Choroid plexus epithelial cell (primary cell): ENCODE measurements around the gene C16orf92.

Source experiments
- DNase-seq: peaks from one replicate; pipeline ENCODE4 v3.0.0-alpha.2; 2010; ENCODE audit warnings: low read depth
- H3K4me3 ChIP-seq: 2 replicates; pipeline ENCODE4 v1.5.1; 2011; ENCODE audit warnings: low read depth, mild to moderate bottlenecking, control low read depth, low read length, moderate library complexity
- CTCF ChIP-seq: conservative IDR thresholded peaks from 2 replicates; pipeline ENCODE4 v1.5.1; 2011; ENCODE audit warnings: low read depth, mild to moderate bottlenecking, control low read depth, inconsistent platforms, low read length, moderate library complexity

The C16orf92 gene

GRCh38 chr16:30002614-30003346 is 20.2 kb upstream of the C16orf92 start:
- TF ChIP-seq CTCF = no peak
- no peak overlapping the region for H3K4me3 ChIP-seq

GRCh38 chr16:30003670-30004423 is 19.2 kb upstream of the C16orf92 start:
- DNase-seq = no peak
- H3K4me3 ChIP-seq = no peak overlapping the region
- TF ChIP-seq CTCF = no peak

More at GRCh38 chr16:30002614-30003346, 20.2 kb upstream of the C16orf92 start:
- DNase-seq = no peak

- DNase-seq = no peak
- no peak overlapping the region for H3K4me3 ChIP-seq
- TF ChIP-seq CTCF = no peak
Measured at GRCh38 chr16:30004424-30004776, 18.6 kb upstream of the C16orf92 start.

GRCh38 chr16:30004811-30005242 is 18.2 kb upstream of the C16orf92 start:
- TF ChIP-seq CTCF = no peak
- H3K4me3 ChIP-seq = no peak overlapping the region
- no peak for DNase-seq

GRCh38 chr16:30005341-30006094 is 17.5 kb upstream of the C16orf92 start:
- peak; percentile 83 for TF ChIP-seq CTCF
- no peak overlapping the region for H3K4me3 ChIP-seq
- peak; percentile 56 for DNase-seq

GRCh38 chr16:30006095-30006473 is 16.9 kb upstream of the C16orf92 start:
- no peak for TF ChIP-seq CTCF
- no peak overlapping the region for H3K4me3 ChIP-seq
- no peak for DNase-seq
